Activated T-cell treated with anti-CD3 and anti-CD28 coated beads for 48 hours (primary cell): Measurements from ENCODE around the gene OR10Z1.

ENCODE experiments used
- DNase-seq: peaks from one replicate; pipeline ENCODE4 v3.0.0-alpha.2; 2020; ENCODE audit warnings: low read depth

OR10Z1 gene

GRCh38 chr1:158604968-158605367 lies at the start of gene OR10Z1:
OR10Z1 (plus strand) TSS chr1:158605268; CDS start chr1:158606439, 1,171 bp downstream.
- DNase-seq: no peak

GRCh38 chr1:158559696-158560095 lies 45.4 kb upstream of the OR10Z1 start:
- no peak for DNase-seq

- DNase-seq: no peak
Measured at GRCh38 chr1:158563853-158564252, 41.2 kb upstream of the OR10Z1 start.

GRCh38 chr1:158564608-158565007 lies 40.5 kb upstream of the OR10Z1 start:
- DNase-seq: no peak

- DNase-seq: no peak
Measured at GRCh38 chr1:158570480-158570879, 34.6 kb upstream of the OR10Z1 start, which contains the start of gene OR6P1. OR6P1 (minus strand) TSS chr1:158570580; CDS start chr1:158563604, 6,976 bp downstream.

GRCh38 chr1:158572226-158572625 lies 32.8 kb upstream of the OR10Z1 start:
- DNase-seq: no peak

GRCh38 chr1:158577561-158577960 lies 27.5 kb upstream of the OR10Z1 start:
- no peak for DNase-seq

- no peak for DNase-seq
Measured at GRCh38 chr1:158579733-158580132, 25.3 kb upstream of the OR10Z1 start, which contains the start of gene OR10X1. OR10X1 (minus strand) TSS chr1:158579899; CDS start chr1:158579899, 0 bp downstream.

- no peak for DNase-seq
Measured at GRCh38 chr1:158583962-158584361, 21.1 kb upstream of the OR10Z1 start.

GRCh38 chr1:158586942-158587341 lies 18.1 kb upstream of the OR10Z1 start:
- no peak for DNase-seq

GRCh38 chr1:158600735-158601134 lies 4.3 kb upstream of the OR10Z1 start:
- DNase-seq: no peak

GRCh38 chr1:158607296-158607695 lies 2.2 kb downstream of the OR10Z1 start:
- no peak for DNase-seq

- DNase-seq: no peak
Measured at GRCh38 chr1:158611916-158612315, 6.8 kb downstream of the OR10Z1 start.

- DNase-seq: no peak
Measured at GRCh38 chr1:158613764-158614163, 8.7 kb downstream of the OR10Z1 start.

- no peak for DNase-seq
Measured at GRCh38 chr1:158638146-158638545, 33.1 kb downstream of the OR10Z1 start.

GRCh38 chr1:158638904-158639303 lies 33.8 kb downstream of the OR10Z1 start:
- no peak for DNase-seq

- DNase-seq: no peak
Measured at GRCh38 chr1:158644449-158644848, 39.4 kb downstream of the OR10Z1 start.

- DNase-seq: no peak
Measured at GRCh38 chr1:158646465-158646864, 41.4 kb downstream of the OR10Z1 start.

- DNase-seq: no peak
Measured at GRCh38 chr1:158649052-158649451, 44.0 kb downstream of the OR10Z1 start.

- no peak for DNase-seq
Measured at GRCh38 chr1:158652721-158653334, 47.8 kb downstream of the OR10Z1 start.

- no peak for DNase-seq
Measured at GRCh38 chr1:158654086-158654485, 49.0 kb downstream of the OR10Z1 start.

- DNase-seq: no peak
Measured at GRCh38 chr1:158654571-158654970, 49.5 kb downstream of the OR10Z1 start.
